Activated CD8-positive, alpha-beta T cell treated with anti-CD3 and anti-CD28 coated beads, Interleukin-2, amount 10 ng/mL, durations not matched to agents 7 days and 5 days (primary cell): ENCODE data around the gene LSM11. TPM values are rescaled to one million over a fixed set of nuclear protein-coding genes. Genes with fewer than 3 reads are reported as not detected.
"Not testable (repeated sequence)": the region's sequence is repeated elsewhere in the genome, so short reads cannot be mapped to it uniquely, and the experiment has no call there.

Experiments
- ATAC-seq: fragments of 150-1000 bp; cut with Tn5 transposase; one replicate; pipeline ENCODE4 v1.10.0; 2021; ENCODE audit warnings: moderate library complexity
- CTCF ChIA-PET: fragments of 350-600 bp; sonication (Branson Sonifier 250); formaldehyde crosslinking; loops from one replicate; lab custom pipeline; 2021; ENCODE audit warnings: antibody characterized with exemption; lab: Charles Lee
- POLR2A ChIA-PET: fragments of 350-600 bp; sonication (Branson Sonifier 250); formaldehyde crosslinking; loops from one replicate; lab custom pipeline; 2021; ENCODE audit warnings: antibody characterized with exemption; lab: Charles Lee
- DNase-seq: peaks from one replicate; pipeline ENCODE4 v3.0.0-alpha.2; 2020
- H3K27ac Mint-ChIP-seq: one replicate; pipeline ENCODE4 v1.8.0; 2021; ENCODE audit warnings: mild to moderate bottlenecking, mixed read lengths
- H3K27me3 Mint-ChIP-seq: one replicate; pipeline ENCODE4 v1.8.0; 2021; ENCODE audit warnings: low read depth, mixed read lengths
- H3K36me3 Mint-ChIP-seq: one replicate; pipeline ENCODE4 v1.8.0; 2021; ENCODE audit warnings: low read depth, mixed read lengths
- H3K4me1 Mint-ChIP-seq: one replicate; pipeline ENCODE4 v1.8.0; 2021; ENCODE audit warnings: low read depth, mixed read lengths
- H3K4me3 Mint-ChIP-seq: one replicate; pipeline ENCODE4 v1.8.0; 2021; ENCODE audit warnings: mild to moderate bottlenecking, mixed read lengths
- H3K9me3 Mint-ChIP-seq: one replicate; pipeline ENCODE4 v1.8.0; 2022; ENCODE audit warnings: mixed read lengths; ENCODE audit not compliant: insufficient read depth
- total RNA-seq, 2 experiments: library from RNA; stranded (reverse); gene quantifications; one replicate each; pipeline ENCODE4 v1.2.3, GENCODE V29; 2021

LSM11 gene
- 1 to 10 TPM; 5.7 to 5.8 TPM for total RNA-seq

- H3K36me3 Mint-ChIP-seq = peaks cover 12% of the 10 kb centered on the region
- H3K27ac Mint-ChIP-seq = peak within 1 kb of the TSS; percentile 89
- ATAC-seq = peak; percentile 94
- H3K27me3 Mint-ChIP-seq = no peaks in the 10 kb centered on the region
- H3K9me3 Mint-ChIP-seq = no peaks in the 10 kb centered on the region
- peak; percentile 91 for DNase-seq
- CTCF ChIA-PET = interaction anchor here (0.5 to 6.1 kb wide), 82 partner anchors 9 to 1597 kb away, joined by 3 to 85 read pairs (median 4); partner anchors contain the start of genes C5orf52, MED7, NIPAL4 and SOX30
- H3K4me1 Mint-ChIP-seq = peaks cover 33% of the 10 kb centered on the region
- POLR2A ChIA-PET = interaction anchor here (0.5 to 2.0 kb wide), 6 partner anchors 10 to 217 kb away, joined by 3 to 10 read pairs (median 4); partner anchors contain the start of gene THG1L
- H3K4me3 Mint-ChIP-seq = peak within 1 kb of the TSS; percentile 88
Measured at GRCh38 chr5:157743163-157744050, at the start of gene LSM11. LSM11 (plus strand) TSS chr5:157743712; CDS start chr5:157743751, 39 bp downstream.

GRCh38 chr5:157693816-157694215 lies 49.7 kb upstream of the LSM11 start:
- POLR2A ChIA-PET, ATAC-seq, DNase-seq, CTCF ChIA-PET, H3K4me1 Mint-ChIP-seq, H3K27me3 Mint-ChIP-seq, H3K36me3 Mint-ChIP-seq, H3K4me3 Mint-ChIP-seq, H3K27ac Mint-ChIP-seq: not testable (repeated sequence)
- H3K9me3 Mint-ChIP-seq = peaks cover 15% of the 10 kb centered on the region

- POLR2A ChIA-PET, H3K4me3 Mint-ChIP-seq, H3K36me3 Mint-ChIP-seq, ATAC-seq, DNase-seq, CTCF ChIA-PET, H3K4me1 Mint-ChIP-seq, H3K27ac Mint-ChIP-seq, H3K27me3 Mint-ChIP-seq: not testable (repeated sequence)
- H3K9me3 Mint-ChIP-seq = peaks cover 26% of the 10 kb centered on the region
Measured at GRCh38 chr5:157696154-157696553, 47.4 kb upstream of the LSM11 start.

- DNase-seq, H3K27ac Mint-ChIP-seq, H3K4me3 Mint-ChIP-seq, ATAC-seq, H3K36me3 Mint-ChIP-seq, H3K4me1 Mint-ChIP-seq, H3K27me3 Mint-ChIP-seq, CTCF ChIA-PET, POLR2A ChIA-PET: not testable (repeated sequence)
- H3K9me3 Mint-ChIP-seq = peaks cover 30% of the 10 kb centered on the region
Measured at GRCh38 chr5:157698674-157699073, 44.8 kb upstream of the LSM11 start.

GRCh38 chr5:157703736-157704135 lies 39.8 kb upstream of the LSM11 start:
- CTCF ChIA-PET = no interaction called here
- DNase-seq (no peak), ATAC-seq (no peak)
- Mint-ChIP-seq H3K4me1 (no peaks in the 10 kb centered on the region), H3K4me3 (no peak overlapping the region), H3K27me3 (peaks cover 22% of the 10 kb centered on the region), H3K9me3 (peaks cover 16% of the 10 kb centered on the region), H3K27ac (no peak overlapping the region), H3K36me3 (no peaks in the 10 kb centered on the region)
- POLR2A ChIA-PET = no interaction called here

- Mint-ChIP-seq H3K27me3 (peaks cover 21% of the 10 kb centered on the region), H3K9me3 (no peaks in the 10 kb centered on the region), H3K4me3 (no peak overlapping the region), H3K36me3 (no peaks in the 10 kb centered on the region), H3K27ac (no peak overlapping the region), H3K4me1 (no peaks in the 10 kb centered on the region)
- ChIA-PET CTCF (interaction anchor here (1.4 to 1.7 kb wide), 2 partner anchors 9 to 237 kb away, joined by 3 to 7 read pairs; no protein-coding TSS in a partner anchor), POLR2A (no interaction called here)
- DNase-seq (no peak), ATAC-seq (no peak)
Measured at GRCh38 chr5:157708866-157709265, 34.6 kb upstream of the LSM11 start.

- peaks cover 17% of the 10 kb centered on the region for H3K27me3 Mint-ChIP-seq
- no peaks in the 10 kb centered on the region for H3K36me3 Mint-ChIP-seq
- no peak for ATAC-seq
- H3K4me3 Mint-ChIP-seq = no peak overlapping the region
- no peaks in the 10 kb centered on the region for H3K9me3 Mint-ChIP-seq
- H3K4me1 Mint-ChIP-seq = no peaks in the 10 kb centered on the region
- CTCF ChIA-PET = no interaction called here
- POLR2A ChIA-PET = no interaction called here
- no peak for DNase-seq
- H3K27ac Mint-ChIP-seq = no peak overlapping the region
Measured at GRCh38 chr5:157709346-157709745, 34.2 kb upstream of the LSM11 start.

GRCh38 chr5:157710431-157710830 lies 33.1 kb upstream of the LSM11 start:
- H3K27ac Mint-ChIP-seq = no peak overlapping the region
- no peak overlapping the region for H3K4me3 Mint-ChIP-seq
- POLR2A ChIA-PET = no interaction called here
- CTCF ChIA-PET = no interaction called here
- H3K36me3 Mint-ChIP-seq = no peaks in the 10 kb centered on the region
- DNase-seq (no peak), ATAC-seq (no peak)
- H3K27me3 Mint-ChIP-seq = peaks cover 8% of the 10 kb centered on the region
- no peaks in the 10 kb centered on the region for H3K4me1 Mint-ChIP-seq
- H3K9me3 Mint-ChIP-seq = no peaks in the 10 kb centered on the region

GRCh38 chr5:157710882-157711281 lies 32.6 kb upstream of the LSM11 start:
- POLR2A ChIA-PET = no interaction called here
- peaks cover 8% of the 10 kb centered on the region for H3K27me3 Mint-ChIP-seq
- no peak for ATAC-seq
- DNase-seq = no peak
- H3K9me3 Mint-ChIP-seq = no peaks in the 10 kb centered on the region
- no peak overlapping the region for H3K27ac Mint-ChIP-seq
- H3K4me1 Mint-ChIP-seq = no peaks in the 10 kb centered on the region
- H3K4me3 Mint-ChIP-seq = no peak overlapping the region
- no peaks in the 10 kb centered on the region for H3K36me3 Mint-ChIP-seq
- CTCF ChIA-PET = no interaction called here

GRCh38 chr5:157713830-157714595 lies 29.5 kb upstream of the LSM11 start:
- DNase-seq (no peak), ATAC-seq (no peak)
- Mint-ChIP-seq H3K9me3 (no peaks in the 10 kb centered on the region), H3K27ac (no peak overlapping the region), H3K4me1 (peaks cover 23% of the 10 kb centered on the region), H3K36me3 (no peaks in the 10 kb centered on the region), H3K4me3 (no peak overlapping the region), H3K27me3 (peaks cover 2% of the 10 kb centered on the region)
- ChIA-PET POLR2A (no interaction called here), CTCF (no interaction called here)

GRCh38 chr5:157714596-157714864 lies 29.0 kb upstream of the LSM11 start:
- Mint-ChIP-seq H3K27ac (no peak overlapping the region), H3K4me3 (no peak overlapping the region), H3K4me1 (peaks cover 23% of the 10 kb centered on the region), H3K27me3 (peaks cover under 1% of the 10 kb centered on the region), H3K9me3 (no peaks in the 10 kb centered on the region), H3K36me3 (no peaks in the 10 kb centered on the region)
- ATAC-seq (no peak), DNase-seq (no peak)
- CTCF ChIA-PET = no interaction called here
- POLR2A ChIA-PET = no interaction called here

GRCh38 chr5:157718519-157718918 lies 25.0 kb upstream of the LSM11 start:
- Mint-ChIP-seq H3K4me3 (no peak overlapping the region), H3K36me3 (no peaks in the 10 kb centered on the region), H3K27me3 (peaks cover under 1% of the 10 kb centered on the region), H3K27ac (peak overlapping the region; percentile 66), H3K9me3 (no peaks in the 10 kb centered on the region), H3K4me1 (peaks cover 26% of the 10 kb centered on the region)
- ChIA-PET POLR2A (interaction anchor here (0.6 to 0.7 kb wide), 2 partner anchors 25 to 385 kb away, joined by 3 read pairs; partner anchors contain the start of gene LSM11), CTCF (interaction anchor here (0.6 to 4.2 kb wide), 47 partner anchors 10 to 400 kb away, joined by 3 to 49 read pairs (median 4); partner anchors contain the start of genes LSM11 and THG1L)
- peak; percentile 34 for DNase-seq
- peak; percentile 92 for ATAC-seq
